HG03565 (cell line): Measurements from ENCODE around the gene MSRB1.
"Not testable (repeated sequence)": the region's sequence is repeated elsewhere in the genome, so short reads cannot be mapped to it uniquely, and the experiment has no call there.

Source experiments
- ATAC-seq: cut with Tn5 transposase; IDR thresholded peaks from one replicate; pipeline ENCODE4 v1.9.1; 2021; ENCODE audit warnings: mild to moderate bottlenecking, moderate library complexity; ENCODE audit not compliant: unreplicated experiment

The MSRB1 gene

DNA sequence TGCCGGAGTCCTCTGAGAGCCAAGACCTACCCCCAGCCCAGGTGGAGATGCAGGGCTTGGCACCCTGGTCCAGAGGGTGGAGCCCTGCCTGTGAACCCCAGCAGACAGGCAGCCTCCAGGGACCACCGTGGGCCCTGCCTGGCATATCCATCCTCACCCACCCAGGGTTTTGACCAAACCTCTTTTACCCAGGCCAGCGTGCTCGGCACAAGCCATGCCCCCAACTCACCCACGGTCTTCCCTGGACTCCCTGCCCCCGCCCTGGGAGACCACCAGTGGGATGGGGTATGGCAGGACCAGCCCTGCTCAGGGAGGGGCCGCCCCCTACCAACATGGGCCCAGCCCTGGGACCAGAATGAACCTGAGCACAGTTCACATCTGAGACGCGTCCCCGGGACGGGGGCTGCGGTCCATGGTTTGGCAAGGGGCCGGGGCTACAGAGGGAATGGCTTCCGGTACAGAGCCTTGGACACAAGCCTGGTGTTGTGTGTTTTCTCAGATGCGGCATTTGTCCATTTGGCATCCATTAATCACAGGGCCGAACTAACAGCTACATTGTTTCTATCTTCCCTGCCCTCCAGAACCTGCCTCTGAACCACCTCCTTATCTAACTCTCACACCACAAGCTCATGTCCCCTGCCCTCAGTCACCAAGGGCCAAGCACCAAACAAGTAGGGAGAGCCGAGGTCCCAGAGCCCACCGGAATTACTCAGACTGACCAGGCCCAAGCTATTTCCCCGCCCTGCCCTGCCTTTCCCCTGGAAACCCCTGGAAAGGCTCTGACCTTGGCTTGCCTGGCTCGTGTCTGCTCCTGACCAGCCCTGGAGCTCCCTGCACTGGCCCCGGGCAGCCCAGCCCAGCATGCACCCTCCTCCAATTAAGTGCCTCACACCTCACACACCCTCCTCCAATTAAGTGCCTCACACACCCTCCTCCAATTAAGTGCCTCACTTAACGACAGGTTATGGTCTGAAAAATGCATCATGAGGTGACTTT is 38.9 kb downstream of the MSRB1 start:
- no peak for ATAC-seq

DNA sequence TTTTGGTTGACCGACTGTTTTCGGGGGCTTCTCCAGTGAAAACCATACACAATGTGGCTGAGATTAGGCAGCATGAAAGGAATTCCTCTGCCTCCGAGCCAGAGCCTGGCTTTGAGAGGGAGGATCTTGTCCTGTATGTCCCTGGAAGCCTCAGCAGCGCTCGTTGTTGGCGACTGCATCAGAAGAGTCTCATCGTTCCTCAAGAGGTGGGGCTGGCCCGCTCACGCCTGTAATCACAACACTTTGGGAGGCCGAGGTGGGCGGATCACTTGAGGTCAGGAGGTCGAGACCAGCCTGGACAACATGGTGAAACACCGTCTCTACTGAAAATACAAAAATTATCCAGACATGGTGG is 39.8 kb downstream of the MSRB1 start:
- ATAC-seq = no peak

DNA sequence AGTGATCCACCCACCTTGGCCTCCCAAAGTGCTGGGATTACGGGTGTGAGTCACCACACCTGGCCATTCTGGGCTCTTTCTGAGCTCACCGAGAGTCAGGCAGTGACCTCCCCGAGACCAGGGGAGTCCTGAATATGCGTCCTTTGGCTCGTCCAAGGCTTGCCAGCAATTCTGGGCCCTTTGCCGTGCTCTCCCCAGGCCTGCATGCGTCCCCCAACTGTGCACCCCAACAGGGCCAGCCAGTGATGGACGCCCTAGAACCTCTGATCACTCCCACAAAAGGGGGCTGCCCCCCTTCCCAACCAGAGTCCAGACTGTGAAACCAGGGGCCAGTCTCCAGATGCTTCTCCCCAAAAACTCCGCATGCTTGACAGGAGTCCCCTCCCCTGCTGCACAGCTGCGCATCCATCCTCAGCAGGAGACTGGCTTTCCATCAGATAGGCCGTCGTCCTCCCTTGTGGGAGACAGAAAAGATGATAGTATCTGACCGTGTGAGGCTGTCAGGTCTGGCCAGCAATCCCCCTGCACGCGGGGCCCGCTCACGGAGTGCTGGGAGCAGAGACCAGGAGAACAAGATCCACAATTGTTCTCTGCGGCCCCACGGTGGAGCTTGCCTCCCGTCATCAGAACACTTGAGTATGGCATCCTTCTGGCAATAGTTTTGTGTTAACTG is 40.3 kb downstream of the MSRB1 start:
- no peak for ATAC-seq

DNA sequence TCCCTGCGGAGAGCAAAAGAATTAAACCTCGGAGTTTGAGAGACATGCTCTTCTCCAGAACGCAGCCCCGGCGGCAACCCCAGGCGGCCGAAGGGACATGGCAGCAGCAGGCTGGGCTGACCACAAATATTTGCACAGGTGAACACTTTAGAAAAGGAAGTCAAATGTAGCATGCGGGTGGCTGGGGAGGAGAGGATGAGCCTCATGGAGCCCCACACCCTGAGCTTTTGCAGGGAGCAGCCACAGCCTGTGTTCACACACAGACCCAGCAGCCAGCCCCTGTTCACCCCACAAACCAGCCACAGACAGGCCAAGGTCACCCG is 42.6 kb downstream of the MSRB1 start:
- ATAC-seq = no peak

DNA sequence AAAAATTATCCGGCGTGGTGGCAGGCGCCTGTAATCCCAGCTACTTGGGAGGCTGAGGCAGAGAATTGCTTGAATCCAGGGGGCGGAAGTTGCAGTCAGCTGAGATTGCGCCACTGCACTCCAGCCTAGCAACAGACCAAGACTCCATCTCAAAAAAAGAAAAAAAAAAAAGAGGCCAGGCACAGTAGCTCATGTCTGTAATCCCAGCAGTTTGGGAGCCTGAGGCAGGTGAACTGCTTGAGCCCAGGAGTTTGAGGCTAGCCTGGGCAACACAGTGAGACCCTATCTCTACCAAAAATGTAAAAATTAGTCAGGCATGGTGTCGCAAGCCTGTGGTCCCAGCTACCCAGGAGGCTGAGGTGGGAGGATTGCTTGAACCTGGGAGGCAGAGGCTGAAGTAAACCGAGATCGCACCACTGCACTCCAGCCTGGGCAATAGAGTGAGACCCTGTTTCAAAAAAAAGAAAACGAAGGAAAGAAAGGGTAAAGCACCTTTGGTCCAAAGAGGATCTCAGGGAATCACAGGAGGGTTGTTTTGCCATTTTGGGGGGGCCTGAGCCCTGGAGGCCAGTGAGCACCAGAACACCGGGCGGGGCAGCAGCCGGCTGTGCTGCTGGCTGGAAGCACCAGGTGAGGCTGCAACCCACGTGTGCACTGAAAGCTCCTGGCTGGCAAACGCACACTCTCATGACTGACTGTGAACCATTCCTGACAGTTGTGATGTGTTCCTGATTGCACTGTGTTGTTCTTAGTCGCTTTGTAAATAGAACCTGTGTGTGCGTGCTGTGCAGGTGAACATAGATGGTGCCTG is 43.2 kb downstream of the MSRB1 start:
- no peak for ATAC-seq

DNA sequence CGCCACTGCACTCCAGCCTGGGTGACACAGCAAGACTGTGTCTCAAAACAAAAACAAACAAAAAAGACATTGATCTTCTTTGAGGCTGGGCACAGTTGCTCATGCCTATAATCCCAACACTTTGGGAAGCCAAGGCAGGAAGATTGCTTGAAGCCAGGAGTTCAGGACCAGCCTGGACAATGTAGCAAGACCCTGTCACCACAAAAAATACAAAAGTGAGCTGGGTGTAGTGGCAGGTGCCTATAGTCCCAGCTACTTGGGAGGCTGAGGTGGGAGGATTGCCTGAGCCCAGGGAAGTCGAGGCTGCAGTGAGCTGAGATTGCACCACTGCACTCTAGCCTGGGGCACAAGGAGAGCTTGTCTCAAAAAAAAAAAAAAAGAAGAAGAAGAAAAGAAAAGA is 45.3 kb downstream of the MSRB1 start:
- not testable (repeated sequence) for ATAC-seq

DNA sequence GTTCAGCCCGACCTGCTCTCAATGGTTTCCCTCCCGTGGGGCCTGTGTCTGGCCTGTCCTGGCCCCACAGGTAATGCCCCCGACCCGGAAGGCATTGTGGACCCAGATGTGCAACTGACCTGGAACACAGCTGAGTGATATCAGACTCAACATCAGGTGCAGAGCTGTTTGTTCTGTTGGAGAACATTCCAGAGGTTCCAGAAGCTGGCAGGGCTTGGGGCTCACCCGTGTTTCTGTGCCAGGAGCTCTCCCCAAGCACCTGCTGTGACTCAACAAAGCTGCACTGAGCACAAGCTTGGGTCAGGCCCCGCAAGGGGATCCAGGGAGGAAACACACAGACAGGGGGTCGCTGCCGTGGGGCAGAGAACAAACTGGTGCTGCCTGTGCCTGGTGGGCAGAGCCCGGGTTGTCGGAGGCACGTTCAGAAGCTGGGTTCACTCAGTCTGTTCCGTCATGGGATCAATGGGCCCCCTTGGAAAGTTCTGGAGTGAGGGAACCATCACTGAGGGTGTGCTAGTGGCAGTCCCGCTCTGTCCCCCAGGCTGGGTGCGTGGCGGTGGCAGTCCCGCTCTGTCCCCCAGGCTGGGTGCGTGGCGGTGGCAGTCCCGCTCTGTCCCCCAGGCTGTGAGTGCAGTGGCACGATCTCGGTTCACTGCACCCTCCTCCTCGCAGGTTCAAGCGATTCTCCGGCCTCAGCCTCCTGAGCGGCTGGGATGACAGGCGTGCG is 46.9 kb downstream of the MSRB1 start:
- no peak for ATAC-seq

DNA sequence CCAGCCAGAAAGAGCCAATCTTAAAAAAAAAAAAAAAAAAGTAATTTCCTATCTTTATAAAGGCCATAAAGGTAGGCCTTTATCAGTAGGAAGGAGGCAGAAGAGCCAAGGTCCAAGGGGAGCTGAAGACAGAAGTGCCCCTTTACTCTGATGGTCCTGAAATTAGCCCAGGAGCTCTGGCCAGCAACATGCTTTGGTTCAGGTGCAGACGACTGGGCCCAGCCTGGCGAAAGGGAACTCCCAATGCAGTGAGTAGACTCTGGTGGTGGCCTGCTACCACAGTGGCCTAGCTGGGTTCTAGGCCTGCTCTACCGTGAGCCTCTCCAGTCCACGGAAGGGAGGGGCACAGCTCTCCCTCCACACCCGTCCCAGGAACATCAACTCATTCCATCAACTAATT is 47.9 kb downstream of the MSRB1 start:
- ATAC-seq = no peak

DNA sequence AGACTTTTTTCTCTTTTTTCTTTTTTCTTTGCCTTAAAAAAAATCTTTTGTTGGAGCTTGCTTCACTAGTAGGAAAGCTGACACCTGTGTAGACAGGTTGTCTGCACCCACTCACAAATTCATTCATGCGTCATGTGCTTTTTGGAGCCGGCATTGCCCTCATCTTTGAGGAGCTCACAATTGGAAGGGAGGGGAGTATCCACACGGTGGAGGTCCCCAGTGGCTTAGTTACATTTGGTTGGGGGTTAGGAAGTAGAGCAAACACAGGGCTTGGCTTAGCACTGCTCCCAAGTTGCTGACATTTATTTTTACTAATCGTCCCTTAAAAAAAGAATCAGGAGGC is 52.3 kb downstream of the MSRB1 start:
- no peak for ATAC-seq

DNA sequence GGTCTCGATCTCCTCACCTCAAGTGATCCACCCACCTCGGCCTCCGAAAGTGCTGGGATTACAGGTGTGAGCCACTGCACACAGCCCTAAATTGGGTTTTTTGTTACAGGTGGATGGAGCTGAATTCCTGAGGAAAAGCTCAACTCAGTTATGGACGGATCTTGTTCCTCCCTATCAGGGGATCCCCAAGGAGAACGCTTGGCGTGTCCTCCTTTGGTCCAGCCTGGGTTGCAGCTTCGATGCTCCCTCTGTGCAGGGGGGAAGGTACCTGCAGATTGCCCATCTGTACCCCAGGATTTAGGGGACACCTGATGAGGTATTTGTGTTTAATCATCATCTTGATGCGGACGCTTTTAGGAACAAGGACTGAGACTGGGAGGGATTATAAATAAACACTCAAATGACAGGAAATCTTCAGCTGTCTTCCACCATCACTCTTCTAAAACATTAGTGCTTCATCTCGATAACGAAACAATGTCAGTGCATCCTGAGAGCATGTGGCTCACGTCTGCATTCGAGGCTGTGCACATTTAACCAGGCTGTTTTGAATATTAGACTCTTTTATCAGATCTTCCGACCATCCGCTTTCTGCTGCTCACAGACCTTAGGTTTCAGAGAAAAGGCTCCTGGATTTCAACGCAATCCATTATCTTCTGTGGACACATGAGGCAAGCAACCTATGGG is 52.8 kb downstream of the MSRB1 start:
- ATAC-seq = no peak
